A549 (cell line): ENCODE measurements around the gene PKDCC. TPM values are rescaled to one million over a fixed set of nuclear protein-coding genes. Genes with fewer than 3 reads are reported as not detected.

Experiments used
- ATAC-seq, 2 experiments: fragments of 200-7000 bp in 1 of 2; fragments of >200 bp in 1 of 2; cut with Nextera tagmentation in 1 of 2; cut with Tn5 transposase in 1 of 2; 3 replicates each; pipeline versions ENCODE4 v1.8.0 to v1.9.1; 2018 to 2020; ENCODE audit warnings: mild to moderate bottlenecking in 1 of 2, moderate library complexity in 1 of 2
- CTCF ChIA-PET: fragments of 300-600 bp; sonication (Branson Sonifier 250); formaldehyde crosslinking; extraction: SDS; loops from one replicate; lab custom pipeline; 2021; ENCODE audit warnings: antibody characterized with exemption, inconsistent platforms; lab: Yijun Ruan, JAX
- POLR2A ChIA-PET: fragments of 350-600 bp; formaldehyde crosslinking; extraction: SDS; loops from one replicate; lab custom pipeline; 2021; ENCODE audit warnings: antibody characterized with exemption, inconsistent platforms; lab: Yijun Ruan, JAX
- DNase-seq, 2 experiments: peaks; one replicate each; pipeline versions ENCODE4 v3.0.0 to v3.0.0-alpha.2; 2011 to 2016; ENCODE audit warnings: low read depth in 1 of 2, low spot score in 1 of 2
- FAIRE-seq: peaks from 2 replicates; lab custom pipeline; 2011; peaks lifted over from hg19 to GRCh38; lab: Jason Lieb, UNC
- H3K27ac ChIP-seq, 2 experiments: fragments of >200 bp; sonication (Bioruptor Twin); formaldehyde crosslinking; 3 replicates each; pipeline ENCODE4 v1.5.1; 2016 to 2017
- H3K4me1 ChIP-seq: fragments of >200 bp; sonication (Bioruptor Twin); formaldehyde crosslinking; 3 replicates; pipeline ENCODE4 v1.6.1; 2016
- H3K4me2 ChIP-seq: fragments of >200 bp; sonication (Bioruptor Twin); formaldehyde crosslinking; 3 replicates; pipeline ENCODE4 v1.6.1; 2016
- H3K4me3 ChIP-seq: fragments of >200 bp; sonication (Bioruptor Twin); formaldehyde crosslinking; 3 replicates; pipeline ENCODE4 v1.5.1; 2016
- H3K9me3 ChIP-seq: fragments of >200 bp; sonication (Bioruptor Twin); formaldehyde crosslinking; 3 replicates; pipeline ENCODE4 v1.6.1; 2016
- BHLHE40 ChIP-seq: IDR thresholded peaks from 2 replicates; pipeline ENCODE4 v1.6.1; 2012; ENCODE audit warnings: low read depth, low read length, inconsistent platforms
- CBX8 ChIP-seq: fragments of 200-600 bp; sonication (generic); IDR thresholded peaks from 2 replicates; pipeline ENCODE4 v1.6.1; 2016
- CEBPB ChIP-seq, 2 experiments: fragments of >200 bp in 1 of 2; sonication (Bioruptor Twin) in 1 of 2; formaldehyde crosslinking in 1 of 2; IDR thresholded peaks; 2 replicates each; pipeline ENCODE4 v1.6.1; 2012 to 2016
- CHD2 ChIP-seq: fragments of 150-350 bp; IDR thresholded peaks from 2 replicates; pipeline ENCODE4 v1.6.1; 2014; ENCODE audit warnings: low read length; ENCODE audit not compliant: partially characterized antibody
- EP300 ChIP-seq, 2 experiments: fragments of >200 bp; sonication (Bioruptor Twin); formaldehyde crosslinking; IDR thresholded peaks; 2 replicates in 1 of 2; 3 replicates in 1 of 2; pipeline ENCODE4 v1.6.1; 2016 to 2017
- ESRRA ChIP-seq: fragments of 150-350 bp; IDR thresholded peaks from 2 replicates; pipeline ENCODE4 v1.6.1; 2014; ENCODE audit warnings: mild to moderate bottlenecking, low read length, borderline replicate concordance
- GATA3 ChIP-seq: IDR thresholded peaks from 2 replicates; pipeline ENCODE4 v1.6.1; 2012; ENCODE audit warnings: borderline replicate concordance
- HDAC2 ChIP-seq: fragments of 200-600 bp; sonication (generic); IDR thresholded peaks from 2 replicates; pipeline ENCODE4 v1.6.1; 2016
- HEYL ChIP-seq: fragments of 250-450 bp; sonication (Bioruptor Pico); IDR thresholded peaks from 2 replicates; pipeline ENCODE4 v1.8.0; 2021; ENCODE audit warnings: mild to moderate bottlenecking, moderate library complexity
- HOXA7 ChIP-seq: fragments of 250-450 bp; sonication (Bioruptor Pico); IDR thresholded peaks from 2 replicates; pipeline ENCODE4 v1.5.0; 2020; ENCODE audit warnings: mild to moderate bottlenecking, moderate library complexity
- HOXB5 ChIP-seq: fragments of 250-450 bp; sonication (Bioruptor Pico); IDR thresholded peaks from 2 replicates; pipeline ENCODE4 v1.5.0; 2020; ENCODE audit warnings: mild to moderate bottlenecking, moderate library complexity
- JUN ChIP-seq, 2 experiments: fragments of >200 bp; sonication (Bioruptor Twin); formaldehyde crosslinking; IDR thresholded peaks; 2 replicates in 1 of 2; 3 replicates in 1 of 2; pipeline ENCODE4 v1.6.1; 2016 to 2017
- KDM1A ChIP-seq: fragments of 200-600 bp; sonication (generic); IDR thresholded peaks from 2 replicates; pipeline ENCODE4 v1.6.1; 2016; ENCODE audit warnings: low read depth, mild to moderate bottlenecking
- KDM5A ChIP-seq: fragments of 200-600 bp; sonication (generic); IDR thresholded peaks from 2 replicates; pipeline ENCODE4 v1.6.1; 2016; ENCODE audit warnings: antibody characterized with exemption, mild to moderate bottlenecking
- MAFK ChIP-seq: fragments of 450-650 bp; IDR thresholded peaks from 2 replicates; pipeline ENCODE4 v1.6.1; 2014; ENCODE audit not compliant: partially characterized antibody
- NFE2L2 ChIP-seq: fragments of 150-350 bp; conservative IDR thresholded peaks from 2 replicates; pipeline ENCODE4 v1.6.1; 2014; ENCODE audit warnings: low read length
- POLR2A ChIP-seq: IDR thresholded peaks from 2 replicates; pipeline ENCODE4 v1.6.1; 2012; ENCODE audit warnings: mild to moderate bottlenecking, low read length
- POLR2AphosphoS2 ChIP-seq: conservative IDR thresholded peaks from 2 replicates; pipeline ENCODE4 v1.6.1; 2012; ENCODE audit warnings: low read length, improper control_type of control experiment, inconsistent platforms
- RCOR1 ChIP-seq: fragments of 150-350 bp; IDR thresholded peaks from 2 replicates; pipeline ENCODE4 v1.6.1; 2014; ENCODE audit warnings: antibody characterized with exemption, low read length, low read depth
- SMC3 ChIP-seq: fragments of >200 bp; sonication (Bioruptor Twin); formaldehyde crosslinking; IDR thresholded peaks from 3 replicates; pipeline ENCODE4 v1.6.1; 2018; ENCODE audit warnings: inconsistent platforms
- TFCP2L1 ChIP-seq: fragments of 250-450 bp; sonication (Bioruptor Pico); IDR thresholded peaks from 2 replicates; pipeline ENCODE4 v1.5.0; 2021; ENCODE audit warnings: mild to moderate bottlenecking
- ZFP36 ChIP-seq: fragments of 450-650 bp; IDR thresholded peaks from 2 replicates; pipeline ENCODE4 v1.6.1; 2014; ENCODE audit warnings: borderline replicate concordance; ENCODE audit not compliant: partially characterized antibody
- ZNF302 ChIP-seq: fragments of 250-450 bp; sonication (Bioruptor Pico); IDR thresholded peaks from 2 replicates; pipeline ENCODE4 v1.9.0; 2021; ENCODE audit warnings: inconsistent platforms, mild to moderate bottlenecking, moderate library complexity
- WGBS: methylation state at CpG from one replicate; pipeline ENCODE4 v1.1.6; 2017; ENCODE audit errors: missing lambda C conversion rate; 5-methylcytosine and 5-hydroxymethylcytosine counted together
- polyA plus RNA-seq, 4 experiments: library from polyadenylated mRNA; depleted of rRNA in 3 of 4; stranded (reverse); fragments of >200 nt; fragmentation: RNase III in 1 of 4; extraction: RNeasy Plus Mini Kit Qiagen cat#74134 plus additional on column Dnase treatment in 1 of 4; gene quantifications; 2 replicates in 3 of 4; 3 replicates in 1 of 4; pipeline ENCODE4 v1.2.3, GENCODE V29; 2011 to 2017
- TF ChIP-seq, protein P1 (sequence below): fragments of >200 bp; sonication (Bioruptor Twin); formaldehyde crosslinking; IDR thresholded peaks from 3 replicates; pipeline ENCODE4 v1.5.1; 2016
- TF ChIP-seq, protein P2 (sequence below): fragments of 200-600 bp; sonication (generic); IDR thresholded peaks from 2 replicates; pipeline ENCODE4 v1.6.1; 2016; ENCODE audit warnings: antibody characterized with exemption, mild to moderate bottlenecking, moderate library complexity
- TF ChIP-seq, protein P3 (sequence below): fragments of 250-450 bp; sonication (Bioruptor Pico); IDR thresholded peaks from 2 replicates; pipeline ENCODE4 v1.5.0; 2021; ENCODE audit warnings: mild to moderate bottlenecking, moderate library complexity, borderline replicate concordance

The PKDCC gene
- polyA plus RNA-seq, 2 of the 4 experiments (the other 2 are of a cell fraction) = 30.0 to 64.5 TPM

DNA sequence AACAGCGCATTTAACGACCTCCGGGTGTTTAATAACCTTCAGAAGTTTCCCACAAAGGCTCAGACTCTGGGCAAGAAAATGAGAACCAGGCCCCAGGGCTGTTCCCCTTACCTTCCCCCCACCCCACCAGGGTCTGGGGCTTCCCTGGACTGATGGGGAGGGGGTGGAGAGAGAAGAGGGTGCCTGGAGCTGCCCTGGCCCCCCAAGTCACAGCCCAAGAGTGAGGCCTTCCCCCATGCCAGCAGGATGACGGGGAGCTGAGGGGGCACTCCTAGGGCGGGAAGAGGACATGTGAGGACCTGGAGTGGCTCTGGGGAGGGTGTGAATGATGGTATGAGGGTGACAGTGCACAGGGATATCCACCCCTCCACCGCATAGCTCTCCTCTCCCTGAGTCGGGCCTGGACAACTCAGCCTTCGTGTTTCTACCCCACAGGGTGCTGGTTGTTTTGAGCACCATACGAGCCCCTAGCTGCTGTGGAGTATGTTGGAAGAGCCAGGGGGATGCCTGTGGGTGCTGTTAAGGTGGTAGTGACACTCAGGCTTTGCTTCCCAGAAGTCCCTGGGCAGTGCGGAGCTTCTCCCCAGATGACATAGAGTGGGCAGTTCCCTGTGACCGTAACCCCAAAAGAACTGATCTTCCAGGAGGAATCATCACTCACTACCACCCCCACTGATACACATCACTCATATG lies 3.9 kb downstream of the PKDCC start:
- POLR2A ChIA-PET = no interaction called here
- Histone ChIP-seq H3K27ac (peak overlapping the region; percentile 37 to 96; a peak in 4 of 6 replicates), H3K4me1 (peaks cover 83% of the 10 kb centered on the region), H3K4me2 (peak overlapping the region; percentile 96), H3K9me3 (no peaks in the 10 kb centered on the region), H3K4me3 (peak overlapping the region; percentile 63; the same call in 1 of the 3 replicates)
- DNase-seq (no peak), ATAC-seq (no peak), FAIRE-seq (no peak)
- CTCF ChIA-PET = interaction anchor here (0.6 to 3.7 kb wide), 9 partner anchors 21 to 759 kb away, joined by 3 to 22 read pairs (median 3); no protein-coding TSS in a partner anchor
- 86% methylated on average over 11 of the region's 11 CpGs for WGBS
- no peak for TF ChIP-seq HOXA7
- no peak for TF ChIP-seq CBX8
- TF ChIP-seq KDM5A = no peak
- TF ChIP-seq NFE2L2 = no peak
- no peak for TF ChIP-seq KDM1A
- no peak for TF ChIP-seq POLR2AphosphoS2

DNA sequence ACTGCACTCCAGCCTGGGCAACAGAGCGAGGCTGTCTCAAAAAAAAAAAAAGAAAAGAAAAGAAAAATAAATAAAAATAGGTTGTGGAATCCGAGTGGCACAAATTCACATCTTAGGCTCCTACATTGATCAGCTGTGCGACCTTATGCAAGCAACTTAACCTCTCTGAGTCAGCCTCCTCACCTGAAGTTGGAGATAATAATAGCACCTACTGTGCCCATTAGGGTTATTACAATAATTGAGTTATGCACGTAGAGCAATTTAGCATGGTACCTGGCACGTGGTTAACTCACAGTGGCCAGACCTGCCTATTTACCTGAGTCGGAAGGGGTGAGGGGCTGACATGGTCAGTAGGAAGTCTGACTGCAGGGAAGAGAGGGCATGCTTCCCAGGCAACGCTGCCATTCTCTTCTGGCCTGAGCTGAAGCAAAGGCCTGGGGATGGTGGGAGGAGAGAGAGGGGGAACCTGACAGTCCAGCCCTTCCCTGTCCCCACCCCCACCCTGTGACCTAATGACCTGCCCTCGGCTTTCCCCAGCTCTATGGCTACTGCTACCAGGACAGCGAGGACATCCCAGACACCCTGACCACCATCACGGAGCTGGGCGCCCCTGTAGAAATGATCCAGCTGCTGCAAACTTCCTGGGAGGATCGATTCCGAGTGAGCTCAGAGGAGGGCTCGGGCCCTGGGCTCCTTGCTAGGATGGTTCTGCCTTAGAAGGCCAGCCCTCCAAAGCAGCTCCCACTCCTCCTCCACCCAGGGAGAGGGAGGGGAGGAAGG lies 5.1 kb downstream of the PKDCC start:
- no peak for FAIRE-seq
- CTCF ChIA-PET = interaction anchor here (0.6 to 3.7 kb wide), 11 partner anchors 10 to 758 kb away, joined by 3 to 27 read pairs (median 3); no protein-coding TSS in a partner anchor
- no peaks in the 10 kb centered on the region for H3K9me3 ChIP-seq
- TF ChIP-seq JUN (IDR thresholded peaks at IDR 0.05) (no peak), ZFP36 (no peak), KDM1A (no peak), EP300 (IDR thresholded peaks at IDR 0.05) (no peak), POLR2A (no peak), ZNF302 (CRISPR knock-in tag) (no peak), MAFK (no peak), BHLHE40 (no peak), TFCP2L1 (CRISPR knock-in tag) (no peak), HOXB5 (no peak), HDAC2 (no peak), ESRRA (no peak), CHD2 (no peak), GATA3 (no peak), HEYL (CRISPR knock-in tag) (no peak)
- TF ChIP-seq, protein P1, sequence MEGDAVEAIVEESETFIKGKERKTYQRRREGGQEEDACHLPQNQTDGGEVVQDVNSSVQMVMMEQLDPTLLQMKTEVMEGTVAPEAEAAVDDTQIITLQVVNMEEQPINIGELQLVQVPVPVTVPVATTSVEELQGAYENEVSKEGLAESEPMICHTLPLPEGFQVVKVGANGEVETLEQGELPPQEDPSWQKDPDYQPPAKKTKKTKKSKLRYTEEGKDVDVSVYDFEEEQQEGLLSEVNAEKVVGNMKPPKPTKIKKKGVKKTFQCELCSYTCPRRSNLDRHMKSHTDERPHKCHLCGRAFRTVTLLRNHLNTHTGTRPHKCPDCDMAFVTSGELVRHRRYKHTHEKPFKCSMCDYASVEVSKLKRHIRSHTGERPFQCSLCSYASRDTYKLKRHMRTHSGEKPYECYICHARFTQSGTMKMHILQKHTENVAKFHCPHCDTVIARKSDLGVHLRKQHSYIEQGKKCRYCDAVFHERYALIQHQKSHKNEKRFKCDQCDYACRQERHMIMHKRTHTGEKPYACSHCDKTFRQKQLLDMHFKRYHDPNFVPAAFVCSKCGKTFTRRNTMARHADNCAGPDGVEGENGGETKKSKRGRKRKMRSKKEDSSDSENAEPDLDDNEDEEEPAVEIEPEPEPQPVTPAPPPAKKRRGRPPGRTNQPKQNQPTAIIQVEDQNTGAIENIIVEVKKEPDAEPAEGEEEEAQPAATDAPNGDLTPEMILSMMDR = no peak
- TF ChIP-seq, all 56 proteins: peak for 0
- ATAC-seq = no peak
- DNase-seq = no peak
- Histone ChIP-seq H3K4me3 (no peak overlapping the region), H3K4me2 (peak overlapping the region; percentile 96), H3K27ac (peak overlapping the region; percentile 6 to 96; a peak in 4 of 6 replicates), H3K4me1 (peaks cover 90% of the 10 kb centered on the region)
- 84% methylated on average over 14 of the region's 14 CpGs for WGBS
- POLR2A ChIA-PET = interaction anchor here (0.9 kb wide), 1 partner anchor 85 kb away, joined by 3 read pairs; no protein-coding TSS in a partner anchor

DNA sequence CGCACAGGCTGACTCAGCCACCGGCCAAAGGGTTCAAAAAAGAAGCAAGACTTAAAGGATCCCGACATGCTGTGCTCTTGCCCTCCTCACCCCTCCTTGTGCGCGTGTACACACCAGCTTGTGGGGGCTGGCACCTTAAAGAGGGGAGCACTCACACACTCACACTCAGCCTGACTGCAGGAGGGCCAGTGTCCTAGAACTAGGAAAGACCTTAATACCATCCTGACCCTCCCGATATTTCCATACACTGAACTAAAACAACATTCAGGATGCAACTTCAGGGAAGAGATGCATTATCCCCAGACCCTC lies 5.6 kb downstream of the PKDCC start:
- no peak for ATAC-seq

More for the DNA sequence above, 5.6 kb downstream of the PKDCC start:
- no peak overlapping the region for H3K4me3 ChIP-seq
- FAIRE-seq = no peak
- peak overlapping the region; percentile 96 for H3K4me2 ChIP-seq
- TF ChIP-seq, protein P2, sequence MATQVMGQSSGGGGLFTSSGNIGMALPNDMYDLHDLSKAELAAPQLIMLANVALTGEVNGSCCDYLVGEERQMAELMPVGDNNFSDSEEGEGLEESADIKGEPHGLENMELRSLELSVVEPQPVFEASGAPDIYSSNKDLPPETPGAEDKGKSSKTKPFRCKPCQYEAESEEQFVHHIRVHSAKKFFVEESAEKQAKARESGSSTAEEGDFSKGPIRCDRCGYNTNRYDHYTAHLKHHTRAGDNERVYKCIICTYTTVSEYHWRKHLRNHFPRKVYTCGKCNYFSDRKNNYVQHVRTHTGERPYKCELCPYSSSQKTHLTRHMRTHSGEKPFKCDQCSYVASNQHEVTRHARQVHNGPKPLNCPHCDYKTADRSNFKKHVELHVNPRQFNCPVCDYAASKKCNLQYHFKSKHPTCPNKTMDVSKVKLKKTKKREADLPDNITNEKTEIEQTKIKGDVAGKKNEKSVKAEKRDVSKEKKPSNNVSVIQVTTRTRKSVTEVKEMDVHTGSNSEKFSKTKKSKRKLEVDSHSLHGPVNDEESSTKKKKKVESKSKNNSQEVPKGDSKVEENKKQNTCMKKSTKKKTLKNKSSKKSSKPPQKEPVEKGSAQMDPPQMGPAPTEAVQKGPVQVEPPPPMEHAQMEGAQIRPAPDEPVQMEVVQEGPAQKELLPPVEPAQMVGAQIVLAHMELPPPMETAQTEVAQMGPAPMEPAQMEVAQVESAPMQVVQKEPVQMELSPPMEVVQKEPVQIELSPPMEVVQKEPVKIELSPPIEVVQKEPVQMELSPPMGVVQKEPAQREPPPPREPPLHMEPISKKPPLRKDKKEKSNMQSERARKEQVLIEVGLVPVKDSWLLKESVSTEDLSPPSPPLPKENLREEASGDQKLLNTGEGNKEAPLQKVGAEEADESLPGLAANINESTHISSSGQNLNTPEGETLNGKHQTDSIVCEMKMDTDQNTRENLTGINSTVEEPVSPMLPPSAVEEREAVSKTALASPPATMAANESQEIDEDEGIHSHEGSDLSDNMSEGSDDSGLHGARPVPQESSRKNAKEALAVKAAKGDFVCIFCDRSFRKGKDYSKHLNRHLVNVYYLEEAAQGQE = no peak
- no peak for TF ChIP-seq RCOR1
- no peak for TF ChIP-seq SMC3
- no peak for TF ChIP-seq CEBPB (IDR thresholded peaks at IDR 0.05)
- TF ChIP-seq, protein P3, sequence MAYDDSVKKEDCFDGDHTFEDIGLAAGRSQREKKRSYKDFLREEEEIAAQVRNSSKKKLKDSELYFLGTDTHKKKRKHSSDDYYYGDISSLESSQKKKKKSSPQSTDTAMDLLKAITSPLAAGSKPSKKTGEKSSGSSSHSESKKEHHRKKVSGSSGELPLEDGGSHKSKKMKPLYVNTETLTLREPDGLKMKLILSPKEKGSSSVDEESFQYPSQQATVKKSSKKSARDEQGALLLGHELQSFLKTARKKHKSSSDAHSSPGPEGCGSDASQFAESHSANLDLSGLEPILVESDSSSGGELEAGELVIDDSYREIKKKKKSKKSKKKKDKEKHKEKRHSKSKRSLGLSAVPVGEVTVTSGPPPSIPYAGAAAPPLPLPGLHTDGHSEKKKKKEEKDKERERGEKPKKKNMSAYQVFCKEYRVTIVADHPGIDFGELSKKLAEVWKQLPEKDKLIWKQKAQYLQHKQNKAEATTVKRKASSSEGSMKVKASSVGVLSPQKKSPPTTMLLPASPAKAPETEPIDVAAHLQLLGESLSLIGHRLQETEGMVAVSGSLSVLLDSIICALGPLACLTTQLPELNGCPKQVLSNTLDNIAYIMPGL (CRISPR knock-in tag) = no peak
- peaks cover 91% of the 10 kb centered on the region for H3K4me1 ChIP-seq
- ChIA-PET POLR2A (interaction anchor here (0.9 kb wide), 1 partner anchor 86 kb away, joined by 3 read pairs; no protein-coding TSS in a partner anchor), CTCF (interaction anchor here (1.1 to 3.7 kb wide), 6 partner anchors 9 to 213 kb away, joined by 3 to 27 read pairs (median 8); no protein-coding TSS in a partner anchor)
- WGBS = 62% methylated on average over 6 of the region's 6 CpGs
- H3K9me3 ChIP-seq = no peaks in the 10 kb centered on the region
- H3K27ac ChIP-seq = peak overlapping the region; percentile 6 to 96; a peak in 4 of 6 replicates
- DNase-seq = no peak
